GM19438 (cell line): ENCODE data around the gene SLC25A21.
"Not testable (repeated sequence)": the region's sequence is repeated elsewhere in the genome, so short reads cannot be mapped to it uniquely, and the experiment has no call there.

ENCODE experiments used
- ATAC-seq: cut with Tn5 transposase; IDR thresholded peaks from one replicate; pipeline ENCODE4 v1.9.1; 2021; ENCODE audit warnings: low read depth; ENCODE audit not compliant: unreplicated experiment

Gene SLC25A21

GRCh38 chr14:36845356-36846012, 326.9 kb downstream of the SLC25A21 start:
- ATAC-seq = no peak

GRCh38 chr14:36844443-36845195, 327.8 kb downstream of the SLC25A21 start:
- no peak for ATAC-seq

- no peak for ATAC-seq
Measured at GRCh38 chr14:36843410-36843809, 329.0 kb downstream of the SLC25A21 start.

GRCh38 chr14:36835128-36835527, 337.3 kb downstream of the SLC25A21 start:
- no peak for ATAC-seq

GRCh38 chr14:36834293-36834692, 338.1 kb downstream of the SLC25A21 start:
- no peak for ATAC-seq

GRCh38 chr14:36829547-36829946, 342.9 kb downstream of the SLC25A21 start:
- no peak for ATAC-seq

- ATAC-seq = no peak
Measured at GRCh38 chr14:36827861-36828260, 344.5 kb downstream of the SLC25A21 start.

GRCh38 chr14:36826614-36827013, 345.8 kb downstream of the SLC25A21 start:
- no peak for ATAC-seq

- no peak for ATAC-seq
Measured at GRCh38 chr14:36824854-36825253, 347.6 kb downstream of the SLC25A21 start.

- no peak for ATAC-seq
Measured at GRCh38 chr14:36823651-36824050, 348.8 kb downstream of the SLC25A21 start.

GRCh38 chr14:36822685-36823084, 349.7 kb downstream of the SLC25A21 start:
- ATAC-seq = no peak

GRCh38 chr14:36820901-36821300, 351.5 kb downstream of the SLC25A21 start:
- no peak for ATAC-seq

- ATAC-seq = no peak
Measured at GRCh38 chr14:36820111-36820709, 352.2 kb downstream of the SLC25A21 start.

GRCh38 chr14:36818794-36819384, 353.5 kb downstream of the SLC25A21 start:
- ATAC-seq = no peak

- no peak for ATAC-seq
Measured at GRCh38 chr14:36818246-36818645, 354.2 kb downstream of the SLC25A21 start.

- no peak for ATAC-seq
Measured at GRCh38 chr14:36817071-36817930, 355.1 kb downstream of the SLC25A21 start.

- ATAC-seq = no peak
Measured at GRCh38 chr14:36816481-36816880, 355.9 kb downstream of the SLC25A21 start.

GRCh38 chr14:36814783-36815182, 357.6 kb downstream of the SLC25A21 start:
- ATAC-seq = not testable (repeated sequence)

- ATAC-seq = no peak
Measured at GRCh38 chr14:36810209-36810608, 362.2 kb downstream of the SLC25A21 start.

GRCh38 chr14:36807727-36808126, 364.7 kb downstream of the SLC25A21 start:
- ATAC-seq = no peak
